Superior temporal gyrus (tissue), 1 donor: ENCODE measurements around the gene NPIPB2.

Source experiments
- DNase-seq: peaks from one replicate; pipeline ENCODE4 v3.0.0-alpha.2; 2016; ENCODE audit errors: extremely low spot score

The NPIPB2 gene

GRCh38 chr16:11901091-11901490 lies 40.8 kb downstream of the NPIPB2 start:
- DNase-seq = peak; percentile 7

GRCh38 chr16:11896486-11897176 lies 45.2 kb downstream of the NPIPB2 start:
- peak; percentile 36 for DNase-seq

GRCh38 chr16:11893571-11893970 lies 48.3 kb downstream of the NPIPB2 start:
- no peak for DNase-seq

- DNase-seq = no peak
These were observed 49.1 kb downstream of the NPIPB2 start for GRCh38 chr16:11892761-11893160.

- no peak for DNase-seq
These were observed 51.4 kb downstream of the NPIPB2 start for GRCh38 chr16:11890231-11890965.

- no peak for DNase-seq
These were observed 55.0 kb downstream of the NPIPB2 start for GRCh38 chr16:11886881-11887280.

- DNase-seq = no peak
These were observed 57.8 kb downstream of the NPIPB2 start for GRCh38 chr16:11884035-11884434.

GRCh38 chr16:11880007-11880406 lies 61.8 kb downstream of the NPIPB2 start:
- DNase-seq = no peak

GRCh38 chr16:11877374-11877773 lies 64.5 kb downstream of the NPIPB2 start:
- DNase-seq = no peak
